GM18499 (cell line): ENCODE data around the gene PGK1.
"Not testable (repeated sequence)": the region's sequence is repeated elsewhere in the genome, so short reads cannot be mapped to it uniquely, and the experiment has no call there.

Source experiments
- ATAC-seq: cut with Tn5 transposase; IDR thresholded peaks from one replicate; pipeline ENCODE4 v1.9.1; 2021; ENCODE audit warnings: moderate number of reproducible peaks; ENCODE audit not compliant: insufficient read depth, unreplicated experiment

Gene PGK1

GRCh38 chrX:78163175-78163574 is 59.1 kb downstream of the PGK1 start:
- ATAC-seq, result not testable (repeated sequence)

- ATAC-seq, result no peak
These were observed 61.4 kb downstream of the PGK1 start for GRCh38 chrX:78165425-78165824.

GRCh38 chrX:78168065-78168464 is 64.0 kb downstream of the PGK1 start:
- no peak for ATAC-seq
